K562 (cell line): ENCODE measurements around the gene PRICKLE4. TPM values are rescaled to one million over a fixed set of nuclear protein-coding genes. Genes with fewer than 3 reads are reported as not detected.

Experiments used
- ATAC-seq: fragments of 200-7000 bp; cut with Tn5 transposase; 3 replicates; pipeline ENCODE4 v1.9.1; 2020; ENCODE audit warnings: moderate library complexity
- BruUV-seq: library from RNA; stranded (reverse); fragments of 400-500 nt; replicated peaks from 2 replicates; lab custom pipeline; 2021; lab: Mats Ljungman, UMichigan
- CTCF ChIA-PET: fragments of 300-600 bp; formaldehyde crosslinking; extraction: SDS; loops from one replicate; lab custom pipeline; 2021; ENCODE audit warnings: low intra/inter-chr PET ratio; lab: Yijun Ruan, JAX
- POLR2A ChIA-PET: fragments of 300-600, 350-650 bp; sonication (Branson Sonifier 250); formaldehyde crosslinking; extraction: SDS; loops from one replicate; lab custom pipeline; 2021; ENCODE audit warnings: antibody characterized with exemption, inconsistent platforms; lab: Yijun Ruan, JAX
- DNase-seq, 4 experiments: peaks; one replicate each; pipeline versions ENCODE4 v3.0.0 to v3.0.0-alpha.2; 2011 to 2018; ENCODE audit warnings: low spot score in 3 of 4, mixed read lengths in 3 of 4; ENCODE audit errors: extremely low read depth in 1 of 4
- FAIRE-seq: peaks from 2 replicates; lab custom pipeline; 2011; peaks lifted over from hg19 to GRCh38; lab: Jason Lieb, UNC
- H2AFZ ChIP-seq: 2 replicates; pipeline ENCODE4 v1.6.0; 2011; ENCODE audit warnings: low read depth, low read length, control low read depth, inconsistent platforms
- H3K27ac ChIP-seq: fragments of 200-600 bp; 3 replicates; pipeline ENCODE4 v1.8.0; 2011; ENCODE audit warnings: low read depth, mild to moderate bottlenecking, control low read depth, inconsistent platforms, low read length, moderate library complexity, mixed read lengths; ENCODE audit errors: extremely low read depth
- H3K27me3 ChIP-seq, 2 experiments: fragments of 300-600 bp in 1 of 2; 2 replicates in 1 of 2; 3 replicates in 1 of 2; pipeline versions ENCODE4 v1.6.0 to v1.8.0; 2011; ENCODE audit warnings: inconsistent platforms in 2 of 2, low read length in 2 of 2, mild to moderate bottlenecking in 1 of 2, mixed read lengths in 1 of 2, moderate library complexity in 1 of 2; ENCODE audit not compliant: control insufficient read depth in 2 of 2, insufficient read depth in 2 of 2
- H3K36me3 ChIP-seq: fragments of 300-600 bp; 3 replicates; pipeline ENCODE4 v1.8.0; 2011; ENCODE audit warnings: mild to moderate bottlenecking, low read length, inconsistent platforms; ENCODE audit not compliant: control insufficient read depth, insufficient read depth
- H3K4me1 ChIP-seq, 2 experiments: fragments of 200-600 bp in 1 of 2; replicated peaks in 1 of 2; 2 replicates in 1 of 2; 3 replicates in 1 of 2; pipeline versions ENCODE4 v1.5.1 to v1.8.0; 2011; ENCODE audit warnings: inconsistent platforms in 2 of 2, low read length in 2 of 2, mild to moderate bottlenecking in 1 of 2, mixed read lengths in 1 of 2, moderate library complexity in 1 of 2; ENCODE audit not compliant: control insufficient read depth in 2 of 2, insufficient read depth in 2 of 2
- H3K4me2 ChIP-seq: 2 replicates; pipeline ENCODE4 v1.6.1; 2011; ENCODE audit warnings: low read length, control low read depth, inconsistent platforms, mixed read lengths; ENCODE audit not compliant: insufficient read depth
- H3K4me3 ChIP-seq: fragments of 200-600 bp; sonication (generic), shearing (Covaris generic); 2 replicates; pipeline ENCODE4 v1.5.1; 2016; ENCODE audit warnings: control low read depth, inconsistent platforms
- H3K79me2 ChIP-seq: fragments of 200-600 bp; 3 replicates; pipeline ENCODE4 v1.8.0; 2011; ENCODE audit warnings: low read length, inconsistent platforms; ENCODE audit not compliant: control insufficient read depth, insufficient read depth
- H3K9ac ChIP-seq, 2 experiments: 2 replicates each; pipeline versions ENCODE4 v1.6.0 to v1.6.1; 2011; ENCODE audit warnings: low read depth in 2 of 2, low read length in 2 of 2, control low read depth in 1 of 2, inconsistent platforms in 1 of 2, mild to moderate bottlenecking in 1 of 2, mixed read lengths in 1 of 2; ENCODE audit not compliant: insufficient read depth in 1 of 2
- H3K9me1 ChIP-seq: one replicate; pipeline ENCODE4 v1.6.0; 2011; ENCODE audit warnings: inconsistent platforms, mild to moderate bottlenecking, low read length, moderate library complexity; ENCODE audit not compliant: control insufficient read depth, insufficient read depth
- H3K9me3 ChIP-seq: replicated peaks from 2 replicates; pipeline ENCODE4 v1.5.1; 2011; ENCODE audit warnings: low read depth, low read length, inconsistent platforms; ENCODE audit not compliant: control insufficient read depth, insufficient read depth
- H4K20me1 ChIP-seq: replicated peaks from 2 replicates; pipeline ENCODE4 v1.6.1; 2011; ENCODE audit warnings: low read length, inconsistent platforms, mixed read lengths; ENCODE audit not compliant: control insufficient read depth, insufficient read depth
- HMG20B ChIP-seq: fragments of 250-450 bp; sonication (Bioruptor Pico); IDR thresholded peaks from 2 replicates; pipeline ENCODE4 v1.5.0; 2021; ENCODE audit warnings: mild to moderate bottlenecking
- SMARCB1 ChIP-seq: IDR thresholded peaks from 2 replicates; pipeline ENCODE4 v1.6.1; 2011; ENCODE audit warnings: improper control_type of control experiment, low read depth; ENCODE audit not compliant: insufficient read length
- SREBF1 ChIP-seq: fragments of 150-350 bp; IDR thresholded peaks from 2 replicates; pipeline ENCODE4 v1.6.1; 2014; ENCODE audit warnings: antibody characterized with exemption, low read depth, low read length, borderline replicate concordance
- TFAP4 ChIP-seq: sonication (generic); formaldehyde crosslinking; IDR thresholded peaks from 2 replicates; pipeline ENCODE4 v1.8.0; 2022; ENCODE audit warnings: missing genetic modification reagents, mild to moderate bottlenecking, moderate library complexity, borderline replicate concordance
- WGBS: fragments of 100-300 bp; shearing (Covaris generic); methylation state at CpG from one replicate; pipeline ENCODE4 v1.1.6; 2016; ENCODE audit warnings: low coverage, mixed read lengths; ENCODE audit not compliant: insufficient coverage; ENCODE audit errors: missing lambda C conversion rate; 5-methylcytosine and 5-hydroxymethylcytosine counted together
- in situ Hi-C: fragments of 300-500 bp; cut with MboI; formaldehyde crosslinking; loops from 4 replicates; pipeline ENCODE4 v1.15.0; 2018; ENCODE audit warnings: inconsistent platforms, mixed read lengths
- intact Hi-C: fragments of 100-400 bp; cut with micrococcal nuclease; formaldehyde crosslinking; loops from 2 replicates; pipeline ENCODE4 v1.14.2; 2022
- polyA plus RNA-seq, 8 experiments: library from polyadenylated mRNA; depleted of rRNA in 4 of 8; stranded (reverse) in 5 of 8; unstranded in 3 of 8; fragments of >200 nt; fragmentation: Nextera tagmentation in 2 of 8; fragmentation: Illumina TruSeq in 1 of 8; extraction: Ambion mirVana in 2 of 8; extraction: Trizol in 1 of 8; gene quantifications; 2 replicates each; pipeline versions ENCODE4 v1.2.1 to v1.2.3, GENCODE V29; 2011 to 2014; ENCODE audit warnings: inconsistent platforms in 1 of 8, missing spikeins in 1 of 8
- total RNA-seq, 7 experiments: library from RNA; depleted of rRNA in 6 of 7; stranded (reverse); fragments of >200 nt in 6 of 7; fragmentation: Illumina TruSeq in 2 of 7; extraction: Trizol in 2 of 7; gene quantifications; 2 replicates each; pipeline versions ENCODE4 v1.2.1 to v1.2.3, GENCODE V29; 2011 to 2021; ENCODE audit warnings: low replicate concordance in 1 of 7
- TF ChIP-seq, protein P1 (sequence below): fragments of 450-650 bp; IDR thresholded peaks from 2 replicates; pipeline ENCODE4 v1.6.1; 2017; ENCODE audit warnings: mild to moderate bottlenecking, moderate library complexity

The PRICKLE4 gene
- total and polyA plus RNA-seq, 9 of the 15 experiments (the other 6 are each of a cell fraction or from before 2014, with no cell fraction given): 0.20 to 0.32 (median 0.27) TPM; not detected in 6

DNA sequence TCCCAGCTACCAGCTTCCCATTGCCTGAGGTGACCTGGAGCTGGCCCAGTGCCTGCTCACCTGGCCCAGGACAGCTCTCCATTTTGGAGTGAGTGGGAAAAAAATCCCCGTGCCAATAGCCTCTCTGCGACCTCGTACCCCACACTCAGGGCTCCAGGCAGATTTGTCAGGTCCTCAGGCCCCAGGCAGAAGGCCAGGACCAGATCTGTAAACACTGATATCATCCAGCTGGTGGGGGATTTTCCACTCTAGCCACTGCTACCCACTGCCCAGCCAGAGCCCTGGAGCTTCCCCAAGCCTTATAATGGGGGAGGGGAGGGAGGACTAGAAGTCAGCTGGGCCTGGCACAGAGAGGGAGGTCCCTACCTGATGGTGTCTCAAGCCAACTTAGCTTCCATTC, 32.0 kb upstream of the PRICKLE4 start:
- Histone ChIP-seq H3K79me2 (no peaks in the 10 kb centered on the region), H3K36me3 (no peaks in the 10 kb centered on the region), H3K4me3 (no peak overlapping the region), H3K9me3 (no peaks in the 10 kb centered on the region), H3K27me3 (peaks cover 4 to 5% of the 10 kb centered on the region in 2 experiments; a peak in 2 of 5 replicates), H3K4me2 (no peak overlapping the region), H3K9ac (no peak overlapping the region), H2AFZ (no peak overlapping the region), H4K20me1 (no peaks in the 10 kb centered on the region), H3K27ac (no peak overlapping the region), H3K9me1 (no peaks in the 10 kb centered on the region), H3K4me1 (peaks cover 8 to 14% of the 10 kb centered on the region in 2 experiments; a peak in 4 of 5 replicates)
- POLR2A ChIA-PET: interaction anchor here (1.0 to 2.2 kb wide), 4 partner anchors 9 to 24 kb away, joined by 3 to 6 read pairs (median 4); no protein-coding TSS in a partner anchor
- no peak for DNase-seq
- FAIRE-seq: no peak
- no peak for TF ChIP-seq HMG20B (CRISPR knock-in tag)
- TF ChIP-seq, protein P1, sequence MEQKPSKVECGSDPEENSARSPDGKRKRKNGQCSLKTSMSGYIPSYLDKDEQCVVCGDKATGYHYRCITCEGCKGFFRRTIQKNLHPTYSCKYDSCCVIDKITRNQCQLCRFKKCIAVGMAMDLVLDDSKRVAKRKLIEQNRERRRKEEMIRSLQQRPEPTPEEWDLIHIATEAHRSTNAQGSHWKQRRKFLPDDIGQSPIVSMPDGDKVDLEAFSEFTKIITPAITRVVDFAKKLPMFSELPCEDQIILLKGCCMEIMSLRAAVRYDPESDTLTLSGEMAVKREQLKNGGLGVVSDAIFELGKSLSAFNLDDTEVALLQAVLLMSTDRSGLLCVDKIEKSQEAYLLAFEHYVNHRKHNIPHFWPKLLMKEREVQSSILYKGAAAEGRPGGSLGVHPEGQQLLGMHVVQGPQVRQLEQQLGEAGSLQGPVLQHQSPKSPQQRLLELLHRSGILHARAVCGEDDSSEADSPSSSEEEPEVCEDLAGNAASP: no peak
- TF ChIP-seq SMARCB1: no peak
- no peak for TF ChIP-seq SREBF1
- TF ChIP-seq TFAP4 (CRISPR knock-in tag): 0 out of 2 replicates have a peak, but pooled peaks have one; percentile 36
- ATAC-seq: no peak
- BruUV-seq: no TSS peak
- 40% methylated on average over 3 of the region's 3 CpGs for WGBS
- CTCF ChIA-PET: no interaction called here
- intact Hi-C loops: no loop called here
- in situ Hi-C loops: no loop called here
